HG02610 (cell line): Measurements from ENCODE around the gene KERA.

Experiments used
- ATAC-seq: cut with Tn5 transposase; IDR thresholded peaks from one replicate; pipeline ENCODE4 v1.9.1; 2021; ENCODE audit warnings: mild to moderate bottlenecking, moderate library complexity; ENCODE audit not compliant: unreplicated experiment

KERA gene

GRCh38 chr12:91074154-91074709, 16.4 kb upstream of the KERA start:
- ATAC-seq = no peak

- no peak for ATAC-seq
These were observed 15.6 kb upstream of the KERA start for GRCh38 chr12:91073426-91073825.

- no peak for ATAC-seq
These were observed 15.1 kb upstream of the KERA start for GRCh38 chr12:91072931-91073330.

- no peak for ATAC-seq
These were observed 13.1 kb upstream of the KERA start for GRCh38 chr12:91070936-91071335.

- no peak for ATAC-seq
These were observed 7.6 kb upstream of the KERA start for GRCh38 chr12:91065396-91065795.

- ATAC-seq = no peak
These were observed 6.8 kb upstream of the KERA start for GRCh38 chr12:91064640-91065039.

GRCh38 chr12:91061091-91061490, 3.3 kb upstream of the KERA start:
- ATAC-seq = no peak

GRCh38 chr12:91059211-91059610, 1.4 kb upstream of the KERA start:
- ATAC-seq = no peak

GRCh38 chr12:91058786-91059185, 962 bp upstream of the KERA start:
- no peak for ATAC-seq

- ATAC-seq = no peak
These were observed 1.3 kb downstream of the KERA start for GRCh38 chr12:91056488-91056887.

GRCh38 chr12:91055976-91056375, 1.8 kb downstream of the KERA start:
- no peak for ATAC-seq

GRCh38 chr12:91053951-91054715, 3.7 kb downstream of the KERA start:
- ATAC-seq = no peak

GRCh38 chr12:91052026-91052425, 5.8 kb downstream of the KERA start:
- no peak for ATAC-seq

GRCh38 chr12:91044586-91044985, 13.2 kb downstream of the KERA start:
- no peak for ATAC-seq

- no peak for ATAC-seq
These were observed 14.4 kb downstream of the KERA start for GRCh38 chr12:91043408-91043807.

GRCh38 chr12:91040096-91040755, 17.6 kb downstream of the KERA start:
- ATAC-seq = no peak

- no peak for ATAC-seq
These were observed 20.5 kb downstream of the KERA start for GRCh38 chr12:91037276-91037675.

- ATAC-seq = no peak
These were observed 24.6 kb downstream of the KERA start for GRCh38 chr12:91033251-91033650.

GRCh38 chr12:91023326-91024004, 34.4 kb downstream of the KERA start:
- peak; percentile 79 for ATAC-seq

GRCh38 chr12:91021076-91021475, 36.7 kb downstream of the KERA start:
- ATAC-seq = no peak

- ATAC-seq = no peak
These were observed 38.4 kb downstream of the KERA start for GRCh38 chr12:91019455-91019854.
